ENCODE measurements around the gene COPS3. TPM values are rescaled to one million over a fixed set of nuclear protein-coding genes. Genes with fewer than 3 reads are reported as not detected.

Gene COPS3
- total RNA-seq = 94.0 and 105 TPM in 2 replicates

DNA sequence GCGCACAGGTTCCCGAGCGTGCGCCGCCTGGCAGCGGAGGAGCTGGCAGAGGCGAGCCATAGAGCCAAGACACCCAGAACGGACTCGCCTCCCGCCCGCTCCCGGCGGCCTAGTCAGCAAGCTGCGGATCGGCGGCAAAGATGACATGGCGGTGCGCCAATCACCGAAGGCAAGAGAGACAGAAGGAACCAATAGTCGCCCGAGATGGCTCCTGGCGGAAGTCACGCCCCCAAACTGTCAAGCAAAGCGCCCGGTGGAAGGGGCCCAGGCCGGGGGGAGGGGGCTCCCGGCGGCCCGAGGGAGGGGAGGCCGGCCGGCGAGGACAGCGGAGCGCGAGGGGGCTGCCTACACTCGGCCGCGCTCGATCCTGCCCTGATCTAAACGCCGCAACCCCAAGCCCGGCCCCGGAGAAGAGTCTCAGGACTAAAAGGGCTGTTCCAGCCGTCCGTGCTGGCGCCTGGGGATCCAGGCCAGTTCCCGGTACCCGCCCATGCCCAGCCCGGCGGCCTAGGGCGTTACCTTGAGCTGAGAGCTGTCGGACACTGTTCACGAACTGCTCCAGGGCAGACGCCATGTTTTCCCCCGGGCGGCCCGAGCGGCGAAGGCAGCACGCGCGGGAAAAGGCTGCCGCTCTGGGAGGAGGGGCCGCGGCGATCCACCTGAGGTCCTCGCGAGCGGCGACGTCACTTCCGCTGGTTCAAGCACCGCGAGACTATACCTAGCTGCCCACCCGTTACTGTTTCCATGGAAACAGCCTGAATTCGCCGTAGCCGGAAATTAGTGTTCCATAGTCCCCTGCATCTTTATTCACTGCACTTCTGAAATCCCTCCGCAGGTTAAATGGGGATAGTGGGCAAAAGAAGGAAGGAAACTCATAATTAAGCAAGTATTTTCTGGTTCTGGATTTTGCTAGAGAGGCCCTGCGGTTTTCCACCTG lies at the start of gene COPS3:
COPS3 (minus strand) TSS at position 634 of the 937 bp plus-strand sequence; CDS start at position 574, 60 bp downstream.

DNA sequence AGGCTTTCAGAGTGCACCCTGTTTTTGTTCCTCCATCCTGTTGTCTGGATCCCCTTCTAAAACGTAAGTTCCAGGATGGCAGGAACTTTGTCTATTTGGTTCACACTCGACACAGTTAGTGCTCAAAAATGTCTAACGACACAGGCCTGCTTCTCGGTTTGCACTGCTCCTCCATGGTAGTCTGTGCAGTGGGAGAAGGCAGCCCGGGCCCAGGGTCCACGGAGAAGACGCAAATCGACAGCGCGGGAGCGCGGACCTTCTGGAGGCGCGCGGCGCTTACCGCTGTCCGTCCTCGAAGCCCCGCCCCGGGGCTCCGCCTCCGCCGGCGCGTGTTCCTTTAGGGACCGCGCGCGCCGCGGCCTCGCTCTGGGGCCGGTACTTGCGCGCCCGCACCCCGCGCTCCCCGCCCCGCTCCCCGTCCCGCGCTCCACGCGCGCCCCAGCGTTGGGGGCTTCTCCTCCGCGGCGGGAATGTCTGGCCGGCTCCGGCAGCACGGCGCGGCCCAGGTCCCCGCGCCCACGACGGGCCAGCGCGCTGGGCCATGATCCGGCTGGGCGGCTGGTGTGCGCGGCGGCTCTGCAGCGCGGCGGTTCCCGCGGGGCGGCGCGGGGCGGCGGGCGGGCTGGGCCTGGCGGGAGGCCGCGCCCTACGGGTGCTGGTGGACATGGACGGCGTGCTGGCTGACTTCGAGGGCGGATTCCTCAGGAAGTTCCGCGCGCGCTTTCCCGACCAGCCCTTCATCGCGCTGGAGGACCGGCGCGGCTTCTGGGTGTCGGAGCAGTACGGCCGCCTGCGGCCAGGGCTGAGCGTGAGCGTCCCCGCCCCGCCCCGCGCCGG lies 22.2 kb upstream of the COPS3 start, which contains the start of gene NT5M:
NT5M (plus strand) TSS at position 364 of the 837 bp plus-strand sequence; CDS start at position 542, 178 bp downstream.

DNA sequence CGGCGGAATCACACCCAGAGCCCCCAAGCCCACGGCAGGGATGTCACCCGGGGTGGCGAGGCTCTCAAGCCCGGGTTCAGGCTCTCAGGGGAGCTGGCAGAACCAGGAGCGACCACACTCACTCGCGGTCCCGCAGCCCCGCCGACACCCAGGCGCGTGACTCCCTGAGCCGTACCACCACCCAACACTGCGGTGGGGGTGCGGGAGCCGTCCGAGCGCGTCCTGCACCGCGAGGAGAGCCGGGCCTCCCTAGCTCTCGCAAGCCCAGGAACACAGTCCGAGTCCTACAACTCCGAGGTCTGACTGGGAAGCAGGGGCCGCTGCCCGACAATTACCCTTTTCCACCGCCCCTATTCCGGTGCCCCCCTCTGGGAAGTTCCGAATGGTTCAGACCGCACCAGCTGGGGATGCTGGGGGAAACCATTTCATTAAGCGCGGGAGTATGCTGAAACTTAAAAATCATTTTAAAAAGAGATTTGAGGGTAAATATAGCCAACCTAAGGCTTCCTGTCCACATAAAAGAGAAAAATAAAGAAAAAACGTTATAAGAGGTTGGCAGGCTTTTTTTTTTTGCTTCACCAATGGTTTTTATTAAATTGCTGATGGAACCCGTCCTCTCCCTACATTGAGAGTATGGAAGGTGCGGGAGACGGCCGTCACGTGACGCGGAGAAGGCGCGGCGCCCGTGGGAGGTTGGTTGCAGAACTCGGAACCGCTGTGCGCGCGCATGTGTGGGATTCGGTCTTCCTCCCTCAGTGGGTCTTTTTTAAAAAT lies 43.8 kb downstream of the COPS3 start, which contains the start of gene FLCN:
FLCN (minus strand) TSS at position 143 of the 774 bp plus-strand sequence. CDS start 9,031 bp downstream, outside the sequence.

DNA sequence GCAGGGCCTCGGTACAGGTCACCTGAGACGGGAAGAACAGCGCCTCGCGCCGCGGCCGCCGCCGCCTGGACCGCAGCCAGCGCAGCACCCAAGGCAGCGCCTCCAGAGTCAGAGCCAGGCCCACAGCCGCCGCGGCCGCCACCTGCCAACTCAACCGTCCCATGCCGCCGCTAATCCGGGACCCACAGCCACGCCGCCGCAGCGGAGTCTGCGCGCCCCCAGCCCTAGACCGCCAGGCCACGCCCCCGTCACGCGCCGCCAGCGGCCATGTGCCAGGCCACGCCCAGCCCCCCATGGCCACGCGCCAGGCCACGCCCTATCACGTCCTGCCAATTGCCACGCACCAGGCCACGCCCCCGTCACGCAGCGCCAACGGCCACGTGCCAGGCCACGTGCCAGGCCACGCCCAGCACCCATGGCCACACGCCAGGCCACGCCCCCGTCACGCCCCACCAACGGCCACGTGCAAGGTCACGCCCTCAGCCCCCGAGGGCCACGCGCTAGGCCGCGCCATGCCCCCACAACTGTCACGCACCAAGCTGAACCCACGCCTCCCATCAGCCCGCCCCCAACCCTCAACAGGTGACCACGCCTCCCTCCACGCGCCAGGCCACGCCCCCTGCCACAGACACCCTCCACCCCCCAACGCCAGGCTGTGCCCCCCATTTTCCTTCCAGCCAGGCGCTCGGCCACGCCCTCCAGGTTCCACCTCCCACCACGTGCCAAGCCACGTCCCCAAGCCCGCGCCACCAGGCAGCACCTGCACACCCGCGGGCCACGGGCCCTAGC lies 74.7 kb downstream of the COPS3 start, which contains the start of gene PLD6:
PLD6 (minus strand) TSS at position 210 of the 789 bp plus-strand sequence; CDS start at position 163, 47 bp downstream.

Other genes starting within 250 kb of the COPS3 start
- 171 and 240 TPM in 2 replicates for gene MPRIP, start 238.8 kb downstream of the COPS3 start, total RNA-seq
- gene PLD6, start 74.9 kb downstream of the COPS3 start, total RNA-seq = 1.2 and 2.3 TPM in 2 replicates
- 15.3 and 17.0 TPM in 2 replicates for gene FLCN, start 44.1 kb downstream of the COPS3 start, total RNA-seq
- gene NT5M, start 22.1 kb upstream of the COPS3 start, total RNA-seq = 2.8 and 3.5 TPM in 2 replicates
- gene MED9, start 195.8 kb upstream of the COPS3 start, total RNA-seq = 11.7 and 14.4 TPM in 2 replicates
- gene RASD1, start 215.1 kb upstream of the COPS3 start, total RNA-seq = 1.4 and 2.1 TPM in 2 replicates

Measured in myometrial cell (primary cell).